CD4-positive, alpha-beta T cell treated with Interferon gamma for 1 hour (primary cell): ENCODE data around the gene C1QB.

Experiments
- DNase-seq: peaks from one replicate; pipeline ENCODE4 v3.0.0-alpha.2; 2020

Gene C1QB

DNA sequence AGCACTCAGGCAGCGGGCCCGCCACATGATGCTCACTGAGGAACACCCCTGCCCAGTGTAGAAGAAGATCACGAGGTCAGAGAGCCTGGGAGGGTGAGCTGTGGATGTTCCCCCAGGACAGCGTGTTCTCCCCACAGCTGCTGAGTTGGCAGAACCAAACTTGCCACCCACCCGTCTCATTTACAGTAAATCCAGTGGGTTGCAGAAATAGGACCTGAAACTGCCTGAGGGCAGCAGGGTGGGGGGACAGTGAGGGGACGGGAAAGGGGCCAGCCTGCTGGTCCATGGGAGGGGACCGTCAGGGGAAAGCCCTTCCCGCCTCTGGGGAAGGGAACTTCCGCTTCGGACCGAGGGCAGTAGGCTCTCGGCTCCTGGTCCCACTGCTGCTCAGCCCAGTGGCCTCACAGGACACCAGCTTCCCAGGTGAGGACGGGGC, at the start of gene C1QB:
Gene C1QB, plus strand, starts transcription at position 356 of the 436 bp plus-strand sequence. CDS start 6,227 bp downstream, outside the sequence.
- no peak for DNase-seq

- no peak for DNase-seq
Measured at GRCh38 chr1:22606161-22606560, 46.9 kb upstream of the C1QB start.

GRCh38 chr1:22607154-22607553, 45.9 kb upstream of the C1QB start:
- DNase-seq = no peak

GRCh38 chr1:22608361-22608760, 44.7 kb upstream of the C1QB start:
- no peak for DNase-seq

GRCh38 chr1:22609291-22609690, 43.7 kb upstream of the C1QB start:
- no peak for DNase-seq

- no peak for DNase-seq
Measured at GRCh38 chr1:22611530-22611947, 41.5 kb upstream of the C1QB start.

DNA sequence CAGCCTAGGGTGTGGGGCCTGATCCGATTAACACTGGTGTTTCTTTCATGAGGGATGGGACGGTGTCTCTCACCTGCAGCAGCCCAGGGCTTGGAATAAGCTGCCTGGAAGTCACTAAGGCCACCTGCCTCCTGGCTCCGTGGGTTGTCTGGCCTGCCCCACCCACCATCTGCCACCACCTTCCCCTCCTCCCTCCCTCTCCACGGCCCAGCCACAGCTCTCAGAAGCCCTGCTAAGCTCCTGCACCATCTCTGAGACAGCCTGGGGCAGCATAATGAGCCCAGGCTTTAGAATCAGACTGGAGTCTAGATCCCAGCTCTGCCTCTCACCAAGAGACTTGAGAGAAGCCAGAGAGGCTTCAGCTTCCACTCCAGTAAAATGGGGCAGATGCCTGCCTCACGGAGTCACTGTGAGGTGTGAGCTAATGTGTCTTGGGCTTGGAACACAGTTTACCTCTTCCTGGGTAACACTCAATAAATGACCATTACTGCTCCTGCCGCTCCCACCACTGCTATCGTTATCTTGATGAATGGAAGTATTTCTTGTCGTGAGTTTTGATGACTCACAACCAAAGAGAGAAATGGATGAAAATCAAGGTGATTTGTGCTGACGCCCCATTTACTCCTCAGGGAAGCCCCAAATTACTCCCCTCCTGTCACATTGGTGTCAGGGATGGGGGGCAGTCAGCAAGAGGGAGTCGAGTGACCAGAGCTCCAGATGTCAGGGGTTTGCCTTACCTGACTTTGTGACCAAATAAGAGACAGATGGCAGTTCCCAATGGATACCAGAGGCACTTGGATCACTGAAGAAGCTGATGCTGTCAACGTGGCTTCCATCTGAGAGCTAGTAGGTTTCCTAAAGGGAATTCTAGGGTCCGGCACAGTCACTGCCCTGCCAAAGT, 40.1 kb upstream of the C1QB start:
- DNase-seq = no peak

DNA sequence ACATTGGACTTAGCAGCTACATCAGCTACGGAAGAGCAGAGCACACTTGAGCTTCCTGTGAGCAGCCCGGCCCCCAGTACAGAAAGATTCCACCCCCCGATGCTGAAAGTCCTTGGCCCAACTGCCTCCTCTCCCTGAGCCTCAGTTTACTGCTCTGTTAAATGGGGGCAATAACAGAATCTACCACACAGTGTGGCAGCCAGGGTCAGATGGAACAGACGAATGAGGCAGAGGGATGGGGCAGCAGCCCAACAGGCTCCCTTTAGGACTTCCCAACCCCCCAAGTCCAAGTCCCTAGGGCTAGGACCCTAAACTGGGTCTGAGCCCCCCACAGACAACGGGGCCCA, 39.5 kb upstream of the C1QB start:
- DNase-seq = no peak

GRCh38 chr1:22613951-22614350, 39.1 kb upstream of the C1QB start:
- no peak for DNase-seq

- no peak for DNase-seq
Measured at GRCh38 chr1:22615886-22616285, 37.1 kb upstream of the C1QB start.

GRCh38 chr1:22616571-22616970, 36.5 kb upstream of the C1QB start:
- no peak for DNase-seq

- no peak for DNase-seq
Measured at GRCh38 chr1:22618056-22618455, 35.0 kb upstream of the C1QB start.

DNA sequence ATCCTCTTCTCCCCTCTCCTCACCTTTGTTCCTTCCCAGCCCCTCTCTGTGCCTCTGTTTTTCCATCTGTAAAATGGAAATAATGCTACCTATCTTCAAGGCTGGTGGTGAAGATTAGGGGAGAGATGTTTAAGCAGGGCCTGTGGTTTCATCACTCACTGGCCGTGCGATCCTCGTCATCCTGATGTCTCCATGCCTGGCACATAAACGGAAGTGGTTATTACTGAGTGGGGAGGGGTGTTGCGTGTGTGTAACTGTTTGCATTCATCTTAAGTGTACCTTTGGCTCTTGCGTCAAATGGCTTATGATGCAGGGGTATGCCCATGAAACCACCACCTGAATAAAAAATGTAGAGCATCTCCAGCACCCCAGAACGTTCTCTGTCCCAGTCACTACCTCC, 33.8 kb upstream of the C1QB start:
- DNase-seq = no peak

- no peak for DNase-seq
Measured at GRCh38 chr1:22619798-22620197, 33.2 kb upstream of the C1QB start.

DNA sequence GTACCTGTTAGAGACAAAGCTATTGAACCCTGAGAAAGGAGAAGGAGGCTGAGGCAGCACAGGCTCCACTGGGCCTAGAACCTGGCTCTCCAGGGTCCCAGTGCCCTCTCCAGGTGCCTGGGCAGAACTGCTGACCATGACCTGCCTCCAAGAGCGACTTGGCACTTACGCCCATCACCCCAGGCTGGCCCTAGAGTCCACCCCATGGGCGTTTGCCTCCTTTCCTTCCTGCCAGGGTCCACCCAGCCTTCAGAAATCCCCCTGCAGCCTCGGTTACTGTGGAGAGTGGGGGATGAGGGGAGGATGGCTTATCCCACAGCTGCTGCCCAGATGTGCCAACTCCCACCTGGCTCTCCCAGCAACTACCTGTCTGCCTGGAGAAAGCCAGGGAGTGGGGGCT, 31.3 kb upstream of the C1QB start:
- DNase-seq = no peak

DNA sequence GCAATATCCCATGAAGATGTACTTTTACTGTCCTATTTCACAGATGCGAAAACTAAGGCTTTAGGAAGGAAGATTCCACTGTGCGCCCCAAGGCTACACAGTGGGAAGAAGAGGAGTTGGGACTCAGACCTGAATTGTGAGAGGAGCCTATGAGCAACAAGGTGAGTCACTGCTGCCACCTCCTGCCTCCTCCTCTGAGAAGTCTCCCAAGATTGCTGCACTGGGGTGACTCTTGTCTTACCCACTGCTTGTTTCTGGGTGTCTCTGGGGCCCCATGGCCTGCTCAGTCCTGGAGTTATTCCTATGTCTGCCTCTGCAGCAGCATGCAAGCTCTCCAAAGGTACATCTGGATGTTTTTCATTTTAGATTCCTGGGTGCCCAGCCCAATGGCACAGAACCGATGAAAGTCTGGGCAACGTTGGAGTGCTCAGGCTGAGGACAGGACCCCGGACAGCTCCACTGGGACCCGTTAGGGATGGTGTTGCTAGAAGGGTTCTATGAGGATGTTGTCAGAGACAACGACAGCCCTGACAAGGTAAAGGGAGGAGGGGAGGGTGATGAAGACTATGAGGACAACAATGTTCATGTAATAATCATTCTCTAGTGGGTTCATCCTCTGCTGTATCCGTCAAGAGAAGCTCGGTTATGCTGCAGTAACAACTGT, 27.6 kb upstream of the C1QB start:
- no peak for DNase-seq

GRCh38 chr1:22626237-22627157, 26.5 kb upstream of the C1QB start:
- no peak for DNase-seq

DNA sequence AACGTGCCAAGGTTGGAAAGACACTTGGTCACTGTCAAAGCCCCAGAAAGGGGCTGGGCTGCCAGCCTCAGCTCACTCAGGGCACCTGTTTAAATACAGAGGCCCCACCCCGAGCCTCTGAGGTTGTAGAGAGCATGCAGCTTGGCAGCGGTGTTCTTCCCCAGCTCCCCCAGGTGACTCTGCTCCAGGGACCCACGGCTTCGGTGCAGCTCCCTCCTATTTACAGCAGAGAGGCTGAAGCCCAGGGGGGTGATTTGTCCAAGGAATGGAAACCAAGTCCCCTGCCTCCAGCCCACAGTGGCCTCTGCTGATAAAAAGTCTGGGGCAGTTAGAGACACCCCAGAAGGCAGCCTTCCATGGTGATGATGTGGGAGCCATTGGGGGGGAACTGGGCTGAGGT, 25.7 kb upstream of the C1QB start:
- DNase-seq = no peak

DNA sequence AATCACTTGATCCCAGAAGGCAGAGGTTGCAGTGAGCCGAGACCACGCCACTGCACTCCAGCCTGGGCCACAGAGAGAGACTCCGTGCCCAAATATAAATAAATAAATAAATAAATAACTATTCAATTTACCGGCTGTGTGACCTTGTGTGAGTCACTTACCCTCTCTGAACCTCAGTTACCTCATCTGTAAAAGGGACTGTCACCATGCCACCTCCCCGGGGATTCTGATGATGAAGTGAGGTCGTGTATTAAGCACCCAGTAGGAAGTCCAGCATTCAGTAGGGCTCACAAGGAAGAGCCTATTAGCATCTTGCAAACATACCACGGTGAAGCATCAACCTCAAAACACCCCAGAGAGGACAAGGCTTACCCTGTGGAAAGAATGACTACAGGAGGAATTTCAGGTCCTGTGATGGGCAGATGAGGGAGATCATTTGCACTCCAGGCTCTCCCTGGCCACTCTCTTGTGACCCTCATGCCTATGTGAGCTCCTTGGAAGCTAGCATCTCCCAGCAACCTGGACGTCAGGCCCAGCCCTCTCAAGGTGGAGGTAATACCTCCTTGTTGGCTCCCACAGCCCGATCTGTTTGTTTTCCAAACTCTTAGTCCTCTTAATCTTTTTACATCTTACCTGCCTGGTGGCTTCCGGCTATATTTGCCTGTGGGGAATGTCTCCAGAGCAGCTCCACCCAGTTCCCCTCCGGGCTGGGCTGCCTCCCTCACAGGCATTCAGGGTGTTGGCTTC, 24.2 kb upstream of the C1QB start:
- DNase-seq = no peak

GRCh38 chr1:22629886-22630285, 23.1 kb upstream of the C1QB start:
- DNase-seq = no peak

DNA sequence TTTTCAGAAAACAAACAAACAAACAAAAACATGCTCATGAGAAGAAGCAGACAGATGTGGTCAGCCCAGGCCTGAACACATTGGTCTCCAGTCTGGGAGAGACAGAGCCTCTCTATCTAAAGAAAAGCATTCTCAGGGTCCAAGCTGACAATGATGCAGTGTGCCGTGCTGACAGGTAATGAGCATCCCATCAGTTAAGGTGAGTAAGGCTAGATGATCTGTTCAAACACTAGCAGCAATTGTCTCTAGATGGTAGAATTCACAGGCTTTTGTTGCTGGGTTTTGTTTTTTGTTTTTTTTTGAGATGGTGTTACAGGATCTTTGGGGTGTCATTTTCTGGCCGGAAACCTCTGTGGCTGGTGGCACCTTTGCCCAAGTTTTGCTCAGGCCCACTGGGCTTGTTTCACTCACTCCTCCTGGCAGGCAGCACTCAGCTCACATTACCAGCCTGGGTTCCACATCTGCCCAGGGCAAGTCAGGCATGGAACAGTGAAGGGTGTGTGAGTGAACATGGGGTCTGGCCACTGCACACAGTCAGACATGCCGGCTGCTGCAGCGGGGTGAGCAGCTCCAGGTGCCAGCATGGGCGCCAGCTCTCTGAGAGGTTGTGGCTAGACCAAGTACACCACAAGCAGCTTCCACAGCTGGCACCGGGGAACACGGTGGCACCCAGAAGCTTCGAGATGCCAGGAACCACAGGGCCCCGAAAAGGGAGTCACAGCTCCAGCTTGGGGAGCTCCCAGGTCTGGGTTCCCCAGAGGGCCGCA, 19.2 kb upstream of the C1QB start:
- no peak for DNase-seq

GRCh38 chr1:22635436-22635835, 17.6 kb upstream of the C1QB start:
- no peak for DNase-seq
